NCI-H524 treated with DMSO at 0.1 percent for 48 hours (cell line): ENCODE measurements around the gene ZNF485.
"Not testable (repeated sequence)": the region's sequence is repeated elsewhere in the genome, so short reads cannot be mapped to it uniquely, and the experiment has no call there.

Experiments
- DNase-seq: peaks from one replicate; lab custom pipeline; 2025; lab: John Stamatoyannopoulos, UW

Gene ZNF485

DNA sequence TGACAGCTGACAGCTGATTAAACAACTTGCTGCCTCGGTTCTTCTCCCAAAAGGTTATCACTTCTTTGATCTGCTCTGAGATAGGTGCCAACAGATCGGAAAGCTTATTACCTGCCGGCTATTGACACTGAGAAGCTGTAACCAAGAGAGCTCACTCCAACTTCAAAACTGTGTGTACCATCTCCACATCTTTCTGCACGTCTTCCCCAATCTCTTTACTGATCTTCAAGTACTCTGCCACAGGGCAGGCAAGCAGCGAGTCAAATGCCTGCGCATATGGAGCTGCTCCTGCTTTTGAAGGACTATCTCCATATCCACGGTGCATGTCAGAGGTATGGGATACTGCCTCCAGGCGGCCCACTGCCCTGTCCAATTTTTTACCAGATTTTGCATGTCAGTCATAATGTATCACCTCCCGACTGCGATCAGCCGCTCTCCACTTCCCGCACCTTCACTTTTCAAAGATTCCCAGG is 352 bp upstream of the ZNF485 start:
- no peak for DNase-seq

DNA sequence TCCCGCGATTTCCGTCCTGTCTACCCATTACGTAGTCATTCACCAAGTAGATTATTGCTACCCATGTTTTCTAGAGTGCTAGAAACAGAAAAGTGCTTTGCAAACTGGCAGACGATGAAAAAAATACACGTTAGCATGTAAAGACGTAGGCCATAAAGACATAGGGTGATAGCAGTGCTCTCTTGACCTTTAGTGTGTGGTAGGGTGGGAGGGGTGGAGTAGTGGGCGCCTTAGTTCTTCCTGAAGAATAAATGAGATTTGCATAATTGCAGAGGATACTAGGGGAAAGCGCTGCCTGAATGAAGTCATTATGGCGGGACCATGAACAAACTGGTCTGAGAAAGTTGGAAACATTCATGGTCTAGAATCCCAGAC is 948 bp downstream of the ZNF485 start:
- DNase-seq = no peak

DNA sequence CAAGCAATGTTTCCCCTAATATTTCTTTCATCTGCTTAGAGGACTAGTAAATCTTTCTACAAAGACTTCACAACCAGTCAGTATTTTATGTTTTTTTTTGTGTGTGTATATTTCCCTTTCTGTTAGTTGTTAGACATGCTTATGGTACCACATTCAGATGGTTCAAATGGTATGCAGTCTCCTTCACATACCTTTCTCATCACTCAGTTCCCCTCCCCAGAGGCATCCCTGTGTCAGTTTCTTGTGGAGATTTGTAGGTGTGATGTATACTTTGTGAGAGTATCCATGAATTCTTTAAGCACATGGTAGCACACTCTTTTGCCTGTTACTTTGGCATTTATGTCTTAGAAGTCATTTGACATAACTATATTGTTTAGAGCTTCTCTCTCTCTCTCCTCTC is 4.4 kb downstream of the ZNF485 start:
- DNase-seq = no peak

DNA sequence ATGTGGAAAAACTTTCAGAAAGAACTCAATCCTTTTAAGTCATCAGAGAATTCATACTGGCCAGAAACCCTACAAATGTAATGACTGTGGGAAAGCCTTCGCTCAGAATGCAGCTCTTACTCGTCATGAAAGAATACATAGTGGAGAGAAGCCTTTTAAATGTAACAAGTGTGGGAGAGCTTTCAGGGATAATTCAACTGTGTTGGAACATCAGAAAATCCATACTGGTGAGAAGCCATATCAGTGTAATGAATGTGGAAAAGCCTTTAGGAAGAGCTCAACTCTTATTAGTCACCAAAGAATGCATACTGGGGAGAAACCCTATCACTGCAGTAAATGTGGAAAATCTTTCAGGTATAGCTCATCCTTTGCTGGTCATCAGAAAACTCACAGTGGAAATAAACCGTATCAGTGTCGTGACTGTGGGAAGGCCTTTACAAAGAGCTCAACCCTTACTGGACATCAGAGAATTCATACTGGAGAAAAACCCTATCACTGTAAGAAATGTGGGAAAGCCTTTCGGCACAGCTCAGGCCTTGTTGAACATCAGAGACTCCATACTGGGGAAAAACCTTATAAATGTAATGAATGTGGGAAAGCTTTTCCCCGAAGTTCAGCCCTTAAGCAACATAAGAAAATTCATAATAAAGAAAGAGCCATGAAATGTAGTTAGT is 10.6 kb downstream of the ZNF485 start:
- DNase-seq = no peak

DNA sequence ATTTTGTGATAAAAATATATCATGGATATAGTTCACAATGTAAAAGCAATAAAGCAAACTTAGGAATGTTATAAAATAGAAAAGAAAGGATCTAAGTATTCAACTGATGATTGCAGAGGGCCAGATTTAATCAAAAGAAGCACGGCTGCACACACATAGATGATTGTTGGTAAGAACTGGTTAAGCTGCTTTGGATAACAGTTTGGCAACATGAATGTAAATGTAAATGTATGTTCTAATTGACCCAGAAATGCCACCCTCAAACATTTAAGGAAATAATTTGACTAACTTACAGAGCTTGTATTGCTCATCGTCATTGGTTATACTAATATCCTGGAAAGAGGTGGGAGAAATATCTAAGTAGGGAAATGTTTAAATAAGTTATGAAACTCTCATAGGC is 13.1 kb downstream of the ZNF485 start:
- no peak for DNase-seq

DNA sequence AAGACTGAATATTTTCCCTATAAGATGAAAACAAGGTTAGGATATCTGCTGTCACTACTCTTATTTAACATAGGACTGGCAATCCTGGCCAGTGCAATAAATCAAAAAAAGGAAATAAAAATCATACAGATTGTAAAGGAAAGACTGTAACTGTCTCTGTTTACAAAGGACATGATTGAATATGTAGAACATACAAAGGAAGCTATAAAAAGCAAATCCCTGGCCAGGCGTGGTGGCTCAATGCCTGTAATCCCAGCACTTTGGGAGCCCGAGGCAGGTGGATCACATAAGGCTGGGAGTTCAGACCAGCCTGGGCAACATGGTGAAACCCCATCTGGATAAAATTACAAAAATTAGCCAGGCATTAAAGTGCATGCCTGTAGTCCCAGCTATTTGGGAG is 15.8 kb downstream of the ZNF485 start:
- DNase-seq = no peak

DNA sequence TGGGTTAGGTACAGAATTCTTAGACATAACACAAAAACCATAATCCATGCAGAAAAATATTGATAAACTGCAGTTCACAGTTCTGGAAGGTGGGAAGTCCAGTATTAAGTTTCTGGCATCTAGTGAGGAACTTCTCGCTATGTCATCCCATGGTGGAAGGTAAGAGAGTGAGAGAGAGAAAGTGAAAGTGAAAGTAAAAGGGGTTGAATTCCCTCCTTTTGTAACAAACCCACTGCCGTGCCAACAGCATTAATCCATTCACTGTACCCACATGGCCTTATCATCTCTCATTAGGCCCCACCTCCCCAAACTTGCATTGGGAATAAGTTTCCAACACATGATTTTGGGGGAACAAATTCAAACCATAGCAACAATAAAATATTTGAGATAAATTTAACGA is 17.1 kb downstream of the ZNF485 start:
- DNase-seq = no peak

DNA sequence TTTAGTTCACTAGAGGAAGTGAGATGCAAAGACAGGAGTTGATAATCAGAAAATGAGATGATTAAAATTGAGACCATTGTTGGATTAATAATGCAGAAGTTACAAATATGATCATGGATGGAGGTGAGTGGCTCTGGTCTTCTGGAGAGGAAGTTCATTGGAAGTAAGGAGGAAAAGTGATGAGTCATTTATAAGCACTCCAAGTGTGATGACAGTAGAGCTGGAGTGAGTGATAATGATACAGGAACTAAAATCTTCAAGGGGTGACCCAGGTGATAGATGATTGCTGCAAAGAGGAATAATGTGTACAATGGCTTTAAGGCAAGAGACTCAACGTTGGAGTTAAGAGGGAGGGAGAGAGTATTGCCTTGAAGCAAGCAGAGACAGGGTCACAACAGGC is 21.7 kb downstream of the ZNF485 start:
- no peak for DNase-seq

DNA sequence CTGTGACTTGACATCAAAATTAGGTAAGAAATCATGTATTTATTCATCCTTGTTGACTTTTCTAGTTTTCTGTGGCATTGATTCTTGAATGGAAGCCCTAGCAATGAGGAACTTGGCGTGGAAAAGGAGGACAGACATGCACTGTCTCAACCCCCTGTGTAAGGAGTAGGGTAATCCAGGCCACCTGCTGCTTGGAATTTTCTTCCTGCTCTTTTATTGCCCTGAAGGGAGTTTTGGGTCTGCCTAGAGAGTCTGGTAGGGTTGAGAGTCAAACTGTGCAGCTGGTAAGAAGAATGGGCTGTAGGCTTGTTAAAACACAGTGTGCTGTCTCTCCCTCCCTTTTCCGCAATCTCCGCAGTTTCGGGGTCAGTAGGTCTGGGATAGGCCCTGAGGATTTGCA is 22.7 kb downstream of the ZNF485 start:
- no peak for DNase-seq

DNA sequence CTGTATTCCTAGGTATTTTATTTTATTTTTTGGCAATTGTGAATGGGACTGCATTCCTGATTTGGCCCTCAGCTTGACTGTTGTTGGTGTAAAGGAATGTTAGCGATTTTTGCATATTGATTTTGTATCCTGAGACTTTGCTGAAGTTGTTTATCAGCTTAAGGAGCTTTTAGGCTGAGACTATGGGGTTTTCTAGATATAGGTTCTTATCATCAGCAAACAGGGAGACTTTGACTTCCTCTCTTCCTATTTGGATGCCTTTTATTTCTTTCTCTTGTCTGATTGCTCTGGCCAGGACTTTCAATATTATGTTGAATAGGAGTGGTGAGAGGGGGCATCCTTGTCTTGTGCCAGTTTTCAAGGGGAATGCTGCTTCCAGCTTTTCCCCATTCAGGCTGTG is 29.6 kb downstream of the ZNF485 start:
- not testable (repeated sequence) for DNase-seq

DNA sequence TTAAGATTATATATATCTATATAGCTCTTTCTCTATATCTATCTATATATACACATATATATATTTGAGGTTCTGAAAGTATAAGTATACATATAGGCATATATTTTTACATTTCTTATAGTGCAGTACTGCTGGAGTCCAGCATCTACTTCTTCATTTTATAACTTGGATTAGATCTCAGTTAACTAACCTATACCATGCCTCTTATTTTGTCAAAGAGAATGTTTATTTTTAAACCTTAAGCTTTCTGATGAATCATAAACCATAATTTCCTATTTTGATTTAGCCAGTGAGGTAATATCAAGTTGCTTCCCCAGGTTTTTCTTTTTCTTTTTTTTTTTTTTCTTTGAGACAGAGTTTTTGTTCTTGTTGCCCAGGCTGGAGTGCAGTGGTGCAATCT is 34.4 kb downstream of the ZNF485 start:
- DNase-seq = no peak

DNA sequence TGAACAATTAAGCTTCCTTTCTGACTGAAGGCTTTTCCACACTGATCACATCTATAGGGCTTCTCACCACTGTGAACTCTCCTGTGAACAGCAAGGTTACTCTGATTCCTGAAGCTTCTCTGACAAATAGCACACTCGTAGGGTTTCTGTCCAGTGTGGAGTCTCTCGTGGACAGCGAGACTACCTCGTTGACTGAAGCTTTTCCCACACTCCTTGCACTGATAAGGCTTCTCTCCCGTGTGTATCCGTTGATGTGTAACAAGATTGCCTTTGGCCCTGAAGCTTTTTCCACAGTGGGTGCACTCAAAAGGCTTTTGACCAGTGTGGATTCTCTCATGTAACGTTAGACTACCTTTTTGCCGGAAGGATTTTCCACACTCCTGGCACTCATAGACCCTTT is 38.0 kb downstream of the ZNF485 start:
- DNase-seq = no peak

DNA sequence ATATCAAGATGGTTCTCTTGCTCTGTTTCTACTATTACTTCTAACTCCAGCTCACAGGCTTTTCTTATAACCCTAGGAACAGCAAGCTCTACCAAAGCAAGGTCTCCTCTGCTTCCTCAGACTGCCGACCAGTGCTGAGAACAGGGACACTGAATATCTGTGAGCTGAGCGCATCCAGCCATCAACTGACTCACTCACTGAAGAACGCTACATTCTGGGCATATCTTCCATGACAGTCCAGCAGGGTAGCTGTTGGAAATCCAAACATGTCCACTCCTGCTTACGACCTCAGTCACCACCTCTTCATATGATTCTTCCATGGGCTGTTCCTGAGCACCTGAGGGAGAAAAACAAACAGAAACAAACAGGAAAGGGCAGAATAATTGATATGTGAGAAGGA is 39.6 kb downstream of the ZNF485 start:
- no peak for DNase-seq

DNA sequence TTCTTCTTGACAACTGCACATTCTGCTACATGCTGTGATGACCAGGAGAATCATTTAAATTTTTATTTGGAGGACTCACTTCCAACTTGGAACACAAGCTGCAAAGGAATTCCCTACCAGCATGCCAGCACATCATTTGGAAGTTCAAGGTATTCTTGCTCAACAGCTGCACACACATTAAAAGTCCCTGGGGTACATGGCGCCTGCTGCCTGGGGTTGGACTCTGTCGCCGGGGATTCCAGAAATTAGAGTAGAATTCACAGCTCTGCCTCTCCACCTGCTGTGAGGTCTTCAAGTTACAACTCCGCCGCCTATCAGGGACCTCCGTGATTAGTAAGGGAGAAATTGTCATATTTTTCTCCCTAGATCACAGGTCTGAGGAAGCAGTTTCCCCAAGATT is 41.3 kb downstream of the ZNF485 start:
- DNase-seq = no peak

DNA sequence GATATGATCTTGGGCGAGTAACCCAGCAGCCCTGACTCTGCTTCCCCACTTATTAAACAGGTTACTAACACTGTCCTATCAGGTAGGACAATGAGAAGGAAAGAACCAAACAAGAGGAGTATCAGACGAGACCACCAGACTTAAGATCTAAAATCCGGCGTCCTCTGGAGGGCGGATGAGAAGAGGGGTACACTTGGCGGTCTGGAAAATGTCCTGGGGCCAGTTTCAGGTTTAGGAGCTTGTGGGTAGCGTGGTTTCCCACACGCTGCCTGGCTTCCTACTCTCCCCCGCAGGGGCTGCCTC is 41.8 kb downstream of the ZNF485 start:
- no peak for DNase-seq

DNA sequence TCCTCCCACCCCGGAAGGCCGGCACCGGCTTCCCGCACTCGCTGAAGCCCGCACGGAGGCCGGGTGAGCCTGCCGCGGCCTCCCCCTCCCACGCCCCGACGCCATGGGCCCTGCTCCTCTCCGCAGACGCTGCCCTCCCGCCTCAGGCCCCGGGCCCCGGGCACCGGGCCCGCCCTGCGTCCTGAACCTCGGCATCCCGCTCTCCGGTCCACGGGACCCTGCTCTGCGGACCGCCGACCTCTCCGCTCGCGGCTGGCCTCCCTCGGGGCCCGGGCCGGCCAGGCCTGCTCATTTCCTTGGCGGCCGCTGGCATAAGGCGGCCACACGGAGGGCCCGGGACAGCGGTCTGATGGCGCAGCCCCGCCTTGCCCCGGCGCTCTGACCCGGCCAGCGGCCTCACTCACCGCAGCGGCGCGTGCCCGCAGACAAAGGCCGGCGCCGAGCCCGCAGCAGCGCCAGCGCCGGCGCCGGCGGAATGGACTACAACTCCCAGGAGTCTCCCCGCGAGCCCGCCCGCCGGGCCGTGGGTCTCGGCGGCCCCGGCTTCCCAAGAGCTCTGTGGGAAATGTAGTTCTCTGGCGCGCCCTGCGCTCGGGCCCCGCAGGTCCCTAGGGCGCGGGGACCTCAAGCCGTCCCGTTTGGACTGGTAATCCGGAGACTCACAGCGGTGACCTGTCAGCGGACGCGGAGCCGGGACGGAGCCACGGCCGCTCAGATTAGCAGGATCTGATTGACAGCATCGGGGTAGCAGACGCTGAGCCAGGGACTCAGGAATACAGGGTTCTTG is 42.4 kb downstream of the ZNF485 start, which contains the start of gene ZNF32:
Gene ZNF32, minus strand, starts transcription at position 484 of the 787 bp plus-strand sequence. CDS start 2,748 bp downstream, outside the sequence.
- no peak for DNase-seq

DNA sequence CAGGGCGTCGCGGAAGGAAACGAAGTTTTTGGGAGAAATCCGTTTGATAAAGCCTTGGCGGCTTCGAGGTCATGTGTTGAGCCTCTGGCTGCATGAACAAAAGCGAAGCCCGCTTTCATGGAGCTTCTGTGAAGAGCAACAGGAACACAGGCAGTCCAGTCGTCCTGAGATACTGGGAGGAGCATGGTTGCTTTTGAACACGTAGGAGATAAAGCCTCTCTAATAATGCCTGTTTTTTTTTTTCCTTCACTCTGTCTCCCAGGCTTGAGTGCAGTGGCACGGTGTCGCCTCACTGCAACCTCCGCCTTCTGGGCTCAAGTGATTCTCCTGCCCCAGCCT is 42.9 kb downstream of the ZNF485 start:
- no peak for DNase-seq

DNA sequence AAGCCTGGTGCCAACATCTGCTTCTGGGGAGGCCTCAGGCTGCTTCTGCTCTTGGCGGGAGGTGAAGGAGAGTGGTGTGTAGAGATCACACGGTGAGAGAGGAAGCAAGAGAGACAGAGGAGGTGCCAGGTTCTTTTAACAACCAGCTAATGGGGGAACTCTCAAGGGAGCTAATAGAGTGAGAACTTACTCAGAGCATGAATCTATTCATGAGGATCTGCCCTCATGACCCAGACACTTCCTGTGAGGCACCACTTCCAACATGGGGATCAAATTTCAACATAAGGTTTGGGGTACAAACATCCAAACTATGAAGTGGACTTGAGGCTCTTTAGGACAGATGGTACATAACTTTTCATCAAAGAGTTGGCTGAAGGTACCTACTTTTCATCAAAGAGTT is 47.5 kb downstream of the ZNF485 start:
- DNase-seq = no peak

DNA sequence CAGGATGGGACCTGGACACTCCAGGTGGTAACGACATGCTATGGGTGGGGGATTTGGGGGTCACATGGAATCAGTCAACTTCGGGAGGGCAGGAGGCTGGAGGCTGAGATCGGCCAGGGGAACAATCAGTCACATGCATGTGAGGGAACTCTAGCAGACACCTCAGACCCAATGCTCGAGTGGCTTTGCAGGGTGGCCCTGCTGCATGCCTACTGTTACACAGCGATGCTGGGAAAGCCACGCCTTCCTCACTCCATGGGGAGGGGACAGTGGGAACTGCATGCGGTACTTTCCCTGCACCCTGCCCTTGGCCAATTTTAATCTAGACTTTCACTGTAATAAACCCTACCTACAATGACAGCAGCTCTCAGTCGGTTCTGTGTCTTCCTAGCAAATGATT is 49.1 kb downstream of the ZNF485 start:
- DNase-seq = no peak

DNA sequence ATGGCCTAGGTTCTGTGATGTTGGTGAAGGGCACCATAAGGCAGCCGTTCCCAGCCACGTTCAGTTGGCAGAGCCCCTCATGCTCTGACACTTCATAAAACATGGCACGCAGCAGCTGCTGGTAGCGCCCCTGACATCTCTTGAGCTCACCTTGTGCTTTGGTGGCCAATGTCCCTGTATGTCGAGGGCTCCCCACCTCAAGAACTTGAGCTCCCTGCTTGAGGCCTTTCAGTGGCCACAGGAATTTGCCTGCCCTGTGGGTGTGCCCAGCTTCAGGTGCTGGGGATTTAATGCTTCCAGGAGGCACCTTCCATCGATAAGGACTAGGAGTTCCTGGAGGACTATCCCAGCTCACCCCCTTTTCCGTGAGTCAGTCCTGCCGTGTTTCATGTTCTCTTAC is 52.0 kb downstream of the ZNF485 start:
- DNase-seq = no peak

DNA sequence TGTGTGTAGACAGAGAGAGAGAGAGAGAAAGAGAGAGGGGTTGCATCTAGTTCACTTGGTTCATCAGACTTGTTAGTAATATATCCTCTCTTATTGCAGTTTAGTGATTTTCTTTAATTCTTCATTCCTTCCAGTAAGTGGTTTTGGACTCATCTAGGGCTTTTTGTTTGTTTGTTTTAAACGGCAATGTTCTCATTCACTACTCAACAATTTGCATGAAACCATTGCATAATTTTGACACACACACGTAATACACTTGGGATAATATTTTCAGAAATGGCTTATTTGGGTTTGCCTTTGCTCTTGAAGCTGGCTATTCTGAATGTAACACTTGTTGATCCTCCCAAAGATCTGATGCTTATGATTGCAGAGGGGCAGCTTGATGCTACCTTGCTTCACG is 58.8 kb downstream of the ZNF485 start:
- DNase-seq = no peak

DNA sequence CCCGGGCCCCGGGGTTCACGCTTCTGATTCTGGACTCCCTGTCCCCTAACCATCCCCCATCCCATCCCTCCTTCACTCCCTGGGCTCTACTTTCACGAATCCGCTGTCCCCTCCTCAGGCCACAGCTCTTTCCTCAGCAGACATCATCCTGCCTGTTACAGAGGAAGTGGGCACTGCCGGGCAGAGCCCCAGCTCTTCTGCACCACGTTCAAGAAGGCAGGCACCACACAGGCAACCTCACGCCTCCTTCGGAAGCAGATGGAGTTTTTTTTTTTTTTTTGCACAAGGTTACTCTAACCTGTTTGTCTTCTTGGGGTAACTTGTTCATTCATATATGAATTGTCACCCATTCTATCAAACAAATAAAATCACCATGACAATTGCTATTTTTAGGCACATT is 60.3 kb downstream of the ZNF485 start:
- DNase-seq = no peak

DNA sequence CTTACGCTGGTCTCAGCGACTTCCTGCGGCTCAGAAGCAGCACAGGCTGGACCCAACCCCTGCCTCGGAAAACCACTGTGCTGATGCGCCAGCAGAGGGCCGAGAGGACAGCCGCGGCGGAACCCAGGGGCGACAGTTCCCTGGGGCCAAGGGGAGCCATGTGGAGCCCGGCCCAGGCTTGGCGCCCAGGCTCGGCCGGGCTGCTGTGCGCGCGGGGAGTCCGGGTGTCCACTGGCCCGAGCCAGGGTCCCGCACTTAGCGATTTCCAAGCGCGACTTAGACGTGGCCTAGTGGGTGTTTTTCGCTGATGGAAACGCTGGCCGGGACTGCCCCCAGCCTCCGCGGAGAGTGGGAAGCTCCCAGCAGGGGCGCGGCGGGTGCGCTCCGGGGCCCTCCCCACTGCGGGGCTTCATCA is 61.1 kb downstream of the ZNF485 start:
- no peak for DNase-seq
